RWPE1 (cell line): Measurements from ENCODE around the gene FAM210A.

Experiments
- CTCF ChIA-PET: fragments of 350-600 bp; sonication (Branson Sonifier 250); formaldehyde crosslinking; extraction: SDS; loops from one replicate; lab custom pipeline; 2021; lab: Yijun Ruan, JAX
- POLR2A ChIA-PET: fragments of 400-600 bp; formaldehyde crosslinking; extraction: SDS; loops from one replicate; lab custom pipeline; 2020; ENCODE audit warnings: antibody characterized with exemption; ENCODE audit not compliant: low non-redundant PET; lab: Yijun Ruan, JAX
- DNase-seq: peaks from one replicate; pipeline ENCODE4 v3.0.0; 2012; ENCODE audit warnings: low spot score
- H3K27ac ChIP-seq: fragments of 450-650 bp; 2 replicates; pipeline ENCODE4 v1.5.1; 2017
- TF ChIP-seq, protein P1 (sequence below): fragments of 450-650 bp; conservative IDR thresholded peaks from 2 replicates; pipeline ENCODE4 v1.5.1; 2017; ENCODE audit warnings: low read depth, mild to moderate bottlenecking

The FAM210A gene

DNA sequence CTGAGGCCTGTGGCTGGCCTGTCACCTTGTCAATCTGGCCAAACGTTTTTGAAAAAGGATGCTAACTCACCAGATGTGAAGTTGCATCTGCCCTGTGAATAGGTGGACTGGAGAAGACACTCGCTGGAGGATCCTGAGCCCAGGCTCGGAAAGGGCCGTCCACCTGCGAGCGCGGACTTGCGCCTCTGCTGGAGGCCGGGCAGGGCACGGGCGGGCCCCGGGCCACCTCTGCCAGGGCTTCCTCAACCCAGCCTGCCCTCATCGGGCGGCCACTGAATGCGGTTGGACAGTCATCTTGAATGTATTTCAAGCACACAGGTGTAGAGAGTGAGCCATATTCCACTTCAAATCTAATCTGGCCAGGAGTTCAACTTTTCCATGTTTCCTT is 83.9 kb downstream of the FAM210A start:
- ChIA-PET CTCF (no interaction called here), POLR2A (no interaction called here)
- TF ChIP-seq, protein P1, sequence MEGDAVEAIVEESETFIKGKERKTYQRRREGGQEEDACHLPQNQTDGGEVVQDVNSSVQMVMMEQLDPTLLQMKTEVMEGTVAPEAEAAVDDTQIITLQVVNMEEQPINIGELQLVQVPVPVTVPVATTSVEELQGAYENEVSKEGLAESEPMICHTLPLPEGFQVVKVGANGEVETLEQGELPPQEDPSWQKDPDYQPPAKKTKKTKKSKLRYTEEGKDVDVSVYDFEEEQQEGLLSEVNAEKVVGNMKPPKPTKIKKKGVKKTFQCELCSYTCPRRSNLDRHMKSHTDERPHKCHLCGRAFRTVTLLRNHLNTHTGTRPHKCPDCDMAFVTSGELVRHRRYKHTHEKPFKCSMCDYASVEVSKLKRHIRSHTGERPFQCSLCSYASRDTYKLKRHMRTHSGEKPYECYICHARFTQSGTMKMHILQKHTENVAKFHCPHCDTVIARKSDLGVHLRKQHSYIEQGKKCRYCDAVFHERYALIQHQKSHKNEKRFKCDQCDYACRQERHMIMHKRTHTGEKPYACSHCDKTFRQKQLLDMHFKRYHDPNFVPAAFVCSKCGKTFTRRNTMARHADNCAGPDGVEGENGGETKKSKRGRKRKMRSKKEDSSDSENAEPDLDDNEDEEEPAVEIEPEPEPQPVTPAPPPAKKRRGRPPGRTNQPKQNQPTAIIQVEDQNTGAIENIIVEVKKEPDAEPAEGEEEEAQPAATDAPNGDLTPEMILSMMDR, result no peak
- H3K27ac ChIP-seq, result no peak overlapping the region
- no peak for DNase-seq

DNA sequence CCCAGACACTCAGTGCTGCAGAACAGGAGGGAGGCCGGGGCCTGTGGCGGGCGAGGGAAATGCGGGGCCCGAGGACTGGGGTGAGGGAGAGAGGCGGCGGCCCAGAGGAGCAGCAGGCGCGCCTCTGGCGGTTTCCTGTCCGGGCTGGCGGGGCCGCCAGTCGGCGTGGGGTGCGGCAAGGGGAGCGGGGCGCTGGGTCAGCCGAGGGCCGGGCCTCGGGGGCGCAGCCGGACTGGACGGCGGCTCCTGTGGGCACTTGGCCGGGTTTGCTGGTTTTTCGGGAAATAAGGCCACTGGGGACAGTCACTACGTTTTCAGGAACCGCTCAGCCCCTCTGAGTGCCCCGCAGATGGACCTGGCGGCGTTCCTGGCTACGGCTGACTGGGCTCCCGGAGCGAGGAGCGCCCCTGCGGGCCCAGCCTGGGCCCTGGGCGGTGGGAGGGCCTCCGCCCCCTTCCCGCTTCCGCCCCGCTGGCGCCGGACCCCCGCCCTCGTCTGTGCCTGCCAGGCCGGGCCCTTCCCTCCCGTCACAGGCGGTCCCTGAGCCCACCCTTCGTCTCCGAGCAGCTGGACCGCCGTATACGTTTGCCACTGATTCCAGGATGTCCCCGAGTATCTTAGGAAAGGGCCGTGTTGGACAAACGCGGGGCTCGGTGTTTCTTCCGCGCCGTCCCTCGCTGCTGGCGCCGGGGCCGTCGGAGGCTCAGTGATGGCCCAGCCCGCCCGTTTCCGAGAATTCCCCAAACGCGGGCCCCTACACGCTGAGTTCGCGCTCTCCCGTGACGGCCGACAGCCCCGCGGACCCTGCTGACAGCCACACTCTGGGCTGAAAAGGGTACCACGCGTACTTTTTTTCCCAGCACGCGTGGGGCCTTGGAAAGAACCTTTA is 84.6 kb downstream of the FAM210A start:
- no peak for DNase-seq
- TF ChIP-seq, protein P1, result no peak
- POLR2A ChIA-PET, result no interaction called here
- H3K27ac ChIP-seq, result no peak overlapping the region
- CTCF ChIA-PET, result no interaction called here

GRCh38 chr18:13640266-13640860 is 86.0 kb downstream of the FAM210A start:
- CTCF ChIA-PET, result no interaction called here
- POLR2A ChIA-PET, result no interaction called here
- DNase-seq, result no peak
- TF ChIP-seq, protein P1, result no peak
- H3K27ac ChIP-seq, result no peak overlapping the region

DNA sequence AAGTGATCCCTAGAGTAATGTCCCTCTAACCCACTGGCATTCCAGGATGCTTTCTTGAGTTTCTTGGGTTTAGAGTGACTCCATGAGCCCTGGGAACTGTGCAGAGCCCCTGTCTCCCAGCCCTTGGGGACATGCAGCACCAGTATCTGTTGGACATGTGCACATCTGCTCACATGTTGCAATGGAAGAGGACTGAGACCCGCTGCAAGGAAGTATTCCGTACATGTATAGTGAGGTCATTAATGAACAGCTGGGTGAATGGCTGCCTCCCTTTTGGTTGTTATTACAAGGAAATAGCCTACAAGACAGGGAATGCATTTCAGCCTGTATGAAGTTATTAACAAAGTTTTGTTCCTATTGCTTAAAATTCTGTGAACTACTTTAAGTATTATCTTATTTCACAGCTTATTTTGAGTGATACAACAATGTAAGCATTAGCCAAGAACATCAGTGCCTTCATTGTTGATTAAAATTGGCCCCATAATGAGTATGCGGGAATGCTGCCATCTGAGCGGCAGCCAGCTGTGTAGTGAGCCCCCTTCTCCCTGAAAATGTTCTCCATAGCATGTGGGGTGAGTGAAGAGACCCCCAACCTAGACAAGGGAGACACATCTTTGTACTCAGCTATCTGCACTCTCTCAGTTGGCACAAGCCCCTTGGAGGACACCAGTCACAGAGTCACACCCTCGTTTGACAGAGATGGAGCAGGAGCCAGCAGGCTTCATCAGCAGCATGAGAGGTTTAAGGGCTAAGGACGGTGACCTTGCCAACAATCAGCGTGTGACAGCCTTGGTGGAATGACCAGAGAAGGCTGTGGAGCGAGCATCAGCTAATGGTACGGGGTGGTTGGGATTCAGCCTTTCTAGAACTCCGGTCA is 87.4 kb downstream of the FAM210A start:
- H3K27ac ChIP-seq, result no peak overlapping the region
- TF ChIP-seq, protein P1, result no peak
- CTCF ChIA-PET, result no interaction called here
- POLR2A ChIA-PET, result no interaction called here
- DNase-seq, result no peak

DNA sequence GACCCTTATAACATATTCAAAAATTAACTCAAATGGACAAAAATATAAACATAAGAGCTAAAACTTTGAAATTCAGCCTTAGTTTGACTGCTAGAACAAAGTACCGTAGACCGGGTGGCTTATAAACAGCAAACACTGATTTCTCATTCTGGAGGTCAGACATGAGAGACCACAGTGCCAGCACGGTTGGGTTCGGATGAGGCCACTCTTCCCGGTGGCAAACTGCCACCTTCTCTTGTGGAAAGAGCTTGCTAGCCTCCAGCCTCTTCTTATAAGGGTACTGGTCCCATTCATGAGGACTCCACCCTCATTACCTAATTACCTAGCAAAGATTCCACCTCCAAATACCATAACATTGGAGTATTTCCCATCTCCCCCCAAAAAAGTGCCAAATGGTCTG is 91.3 kb downstream of the FAM210A start:
- ChIA-PET POLR2A (no interaction called here), CTCF (no interaction called here)
- TF ChIP-seq, protein P1, result no peak
- no peak overlapping the region for H3K27ac ChIP-seq
- DNase-seq, result no peak

DNA sequence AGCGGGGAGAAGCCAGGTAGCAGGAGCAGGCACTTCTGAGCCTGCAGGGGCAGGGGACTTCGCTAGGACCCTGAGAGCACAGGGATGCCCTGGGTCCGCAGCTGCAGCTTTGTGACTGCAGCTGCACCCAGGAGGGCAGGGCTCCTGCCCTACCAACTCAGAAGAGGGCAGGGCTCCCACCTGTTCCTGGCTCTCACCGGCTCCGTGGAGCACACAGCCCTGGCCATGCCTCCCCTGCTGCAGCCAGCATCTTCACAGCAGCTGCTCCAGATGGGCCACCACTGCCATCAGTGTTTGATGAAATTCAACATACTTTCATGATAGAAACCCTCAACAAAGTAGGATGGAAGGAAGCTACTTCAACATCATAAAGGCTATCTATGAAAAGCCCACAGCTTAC is 92.7 kb downstream of the FAM210A start:
- H3K27ac ChIP-seq, result no peak overlapping the region
- ChIA-PET POLR2A (no interaction called here), CTCF (interaction anchor here (0.7 to 1.1 kb wide), 4 partner anchors 22 to 521 kb away, joined by 3 to 6 read pairs (median 3); no protein-coding TSS in a partner anchor)
- DNase-seq, result no peak
- TF ChIP-seq, protein P1, result no peak
